SK-N-MC (cell line): Measurements from ENCODE around the gene KRTAP2-2.

Experiments
- EZH2 ChIP-seq: fragments of 200-600 bp; sonication (generic); IDR thresholded peaks from one replicate; pipeline ENCODE4 v1.6.1; 2017; ENCODE audit warnings: antibody characterized with exemption
- POLR2AphosphoS5 ChIP-seq: IDR thresholded peaks from 2 replicates; pipeline ENCODE4 v1.6.1; 2012; ENCODE audit warnings: mild to moderate bottlenecking, low read depth, low read length, borderline replicate concordance

GRCh38 chr17:41037853-41038350 lies 17.1 kb downstream of the KRTAP2-2 start:
- TF ChIP-seq POLR2AphosphoS5 = no peak
- no peak for TF ChIP-seq EZH2
